HepG2 (cell line): Measurements from ENCODE around the gene PRXL2A.

Experiments used
- FOXA1 ChIP-seq, 2 experiments: fragments of 450-650 bp in 1 of 2; sonication (generic) in 1 of 2; formaldehyde crosslinking in 1 of 2; IDR thresholded peaks; 2 replicates each; pipeline versions ENCODE4 v1.4.0 to v1.6.1; 2016 to 2020; ENCODE audit warnings: missing genetic modification reagents in 1 of 2
- YY1 ChIP-seq: IDR thresholded peaks from 2 replicates; pipeline ENCODE4 v1.6.1; 2011; ENCODE audit warnings: low read length, low read depth, moderate library complexity, mild to moderate bottlenecking; ENCODE audit not compliant: insufficient read depth, insufficient replicate concordance
- ZNF318 ChIP-seq: sonication (generic); formaldehyde crosslinking; IDR thresholded peaks from 2 replicates; pipeline ENCODE4 v1.4.0; 2020; ENCODE audit warnings: mild to moderate bottlenecking, missing genetic modification reagents
- ZNF468 ChIP-seq: sonication (generic); formaldehyde crosslinking; IDR thresholded peaks from 2 replicates; pipeline ENCODE4 v1.8.0; 2022; ENCODE audit warnings: mild to moderate bottlenecking, moderate library complexity, missing genetic modification reagents
- ZNF484 ChIP-seq: sonication (generic); formaldehyde crosslinking; IDR thresholded peaks from 2 replicates; pipeline ENCODE4 v1.5.1; 2020; ENCODE audit warnings: mild to moderate bottlenecking, low read depth, missing genetic modification reagents, borderline replicate concordance
- TF ChIP-seq, protein P1 (sequence below): sonication (generic); formaldehyde crosslinking; IDR thresholded peaks from 2 replicates; pipeline ENCODE4 v1.4.0; 2020; ENCODE audit warnings: missing genetic modification reagents, borderline replicate concordance

DNA sequence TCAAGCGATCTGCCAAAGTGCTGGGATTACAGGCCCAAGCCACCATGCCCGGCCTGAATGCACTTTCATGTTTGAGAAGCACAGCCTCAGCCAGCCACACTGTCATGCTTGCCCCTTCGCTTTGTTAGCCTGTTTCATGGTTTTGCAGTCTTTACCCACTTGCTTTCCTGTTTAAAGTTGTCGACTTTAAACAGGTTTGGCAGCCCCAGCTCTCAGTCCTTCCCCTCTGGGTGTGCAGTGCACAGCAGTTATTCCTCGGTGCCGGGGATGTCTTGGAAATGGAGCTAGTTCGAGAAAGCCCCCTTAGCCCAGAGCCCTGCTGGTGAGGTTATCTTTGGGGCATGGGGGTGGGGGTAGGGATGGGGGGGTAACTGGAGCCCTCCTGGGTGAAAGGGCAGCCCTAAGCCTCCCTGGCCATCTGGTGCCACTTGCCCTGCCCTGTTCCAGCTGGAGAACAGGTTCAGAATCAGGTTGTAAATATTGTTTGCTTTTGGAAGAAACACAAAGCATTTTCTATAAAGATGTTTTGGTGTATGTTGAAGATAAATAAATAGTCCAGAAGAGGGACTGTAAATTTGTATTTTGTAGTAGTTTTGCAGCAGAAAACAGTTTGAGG is 60.6 kb downstream of the PRXL2A start:
- TF ChIP-seq, protein P1, sequence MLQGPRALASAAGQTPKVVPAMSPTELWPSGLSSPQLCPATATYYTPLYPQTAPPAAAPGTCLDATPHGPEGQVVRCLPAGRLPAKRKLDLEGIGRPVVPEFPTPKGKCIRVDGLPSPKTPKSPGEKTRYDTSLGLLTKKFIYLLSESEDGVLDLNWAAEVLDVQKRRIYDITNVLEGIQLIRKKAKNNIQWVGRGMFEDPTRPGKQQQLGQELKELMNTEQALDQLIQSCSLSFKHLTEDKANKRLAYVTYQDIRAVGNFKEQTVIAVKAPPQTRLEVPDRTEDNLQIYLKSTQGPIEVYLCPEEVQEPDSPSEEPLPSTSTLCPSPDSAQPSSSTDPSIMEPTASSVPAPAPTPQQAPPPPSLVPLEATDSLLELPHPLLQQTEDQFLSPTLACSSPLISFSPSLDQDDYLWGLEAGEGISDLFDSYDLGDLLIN (CRISPR knock-in tag): no peak
- TF ChIP-seq ZNF468 (CRISPR knock-in tag) (no peak), FOXA1 (IDR thresholded peaks at IDR 0.05) (no peak), FOXA1 (CRISPR knock-in tag; IDR thresholded peaks at IDR 0.05) (no peak), ZNF484 (CRISPR knock-in tag) (no peak), ZNF318 (CRISPR knock-in tag) (no peak), YY1 (no peak)
